Stimulated activated CD4-positive, alpha-beta T cell treated with anti-CD3 and anti-CD28 coated beads, Interleukin-1b, Interleukin-23, amount 100 ng/mL, for 1 hour (primary cell): Measurements from ENCODE around the gene UBXN7.
"Not testable (repeated sequence)": the region's sequence is repeated elsewhere in the genome, so short reads cannot be mapped to it uniquely, and the experiment has no call there.

Experiments used
- DNase-seq, 2 donors: peaks; one replicate each; pipeline ENCODE4 v3.0.0-alpha.2; 2020; ENCODE audit warnings: low read depth in 2 of 2

UBXN7 gene, protein sequence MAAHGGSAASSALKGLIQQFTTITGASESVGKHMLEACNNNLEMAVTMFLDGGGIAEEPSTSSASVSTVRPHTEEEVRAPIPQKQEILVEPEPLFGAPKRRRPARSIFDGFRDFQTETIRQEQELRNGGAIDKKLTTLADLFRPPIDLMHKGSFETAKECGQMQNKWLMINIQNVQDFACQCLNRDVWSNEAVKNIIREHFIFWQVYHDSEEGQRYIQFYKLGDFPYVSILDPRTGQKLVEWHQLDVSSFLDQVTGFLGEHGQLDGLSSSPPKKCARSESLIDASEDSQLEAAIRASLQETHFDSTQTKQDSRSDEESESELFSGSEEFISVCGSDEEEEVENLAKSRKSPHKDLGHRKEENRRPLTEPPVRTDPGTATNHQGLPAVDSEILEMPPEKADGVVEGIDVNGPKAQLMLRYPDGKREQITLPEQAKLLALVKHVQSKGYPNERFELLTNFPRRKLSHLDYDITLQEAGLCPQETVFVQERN

DNA sequence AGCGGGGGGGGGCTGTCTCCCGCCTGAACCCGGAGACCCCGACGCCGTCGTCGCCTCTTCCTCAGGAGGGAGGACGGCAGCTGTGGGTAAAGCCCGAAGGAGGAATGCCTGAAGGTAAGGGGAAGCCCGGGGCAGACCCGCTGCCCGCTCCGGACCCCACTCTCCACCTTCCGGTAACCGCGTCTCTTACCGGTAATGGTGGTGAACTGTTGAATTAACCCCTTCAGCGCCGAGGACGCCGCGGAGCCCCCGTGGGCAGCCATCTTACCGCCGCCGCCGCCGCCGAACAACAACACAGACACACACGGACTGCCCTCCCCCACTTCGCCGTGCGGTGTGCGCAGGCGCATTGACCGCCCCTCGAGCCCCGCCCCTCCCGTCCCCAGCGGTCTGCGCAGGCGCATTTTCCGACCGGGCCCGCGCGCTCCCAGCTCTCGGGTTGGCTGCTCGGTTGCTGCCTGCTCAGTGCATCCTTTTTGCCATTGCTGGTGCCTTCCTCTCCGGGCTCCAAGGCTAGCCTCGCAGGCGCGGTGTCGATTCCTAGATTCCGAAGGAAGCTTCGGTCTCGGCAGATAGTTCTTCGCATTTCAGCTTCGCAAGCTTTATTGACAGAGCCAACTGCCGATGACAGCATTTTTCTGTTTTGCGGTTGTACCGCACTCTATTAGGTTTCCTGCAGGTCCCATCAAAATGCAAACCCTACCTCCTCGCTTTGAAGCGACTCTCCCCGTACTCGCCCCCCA, at the start of gene UBXN7:
Gene UBXN7, minus strand, starts transcription at position 291 of the 743 bp plus-strand sequence. Its CDS starts 28 bp downstream, at position 263.
- DNase-seq = peak; percentile 93 to 94

DNA sequence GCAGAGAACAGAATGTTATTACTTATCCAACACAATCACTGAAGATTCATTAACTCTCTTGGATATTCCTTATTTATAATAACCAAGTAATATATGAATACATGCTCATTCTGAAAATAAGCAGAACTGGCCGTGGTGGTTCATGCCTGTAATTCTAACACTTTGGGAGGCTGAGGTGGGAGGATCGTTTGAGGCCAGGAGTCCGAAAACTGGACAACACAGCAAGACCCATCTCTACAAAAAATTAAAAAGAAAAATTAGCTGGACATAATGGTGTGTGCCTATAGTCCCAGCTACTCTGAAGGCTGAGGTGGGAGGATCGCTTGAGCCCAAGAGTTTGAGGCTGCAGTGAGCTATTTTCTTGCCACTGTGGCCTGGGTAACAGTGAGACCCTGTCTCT, 45.5 kb upstream of the UBXN7 start:
- DNase-seq = no peak

DNA sequence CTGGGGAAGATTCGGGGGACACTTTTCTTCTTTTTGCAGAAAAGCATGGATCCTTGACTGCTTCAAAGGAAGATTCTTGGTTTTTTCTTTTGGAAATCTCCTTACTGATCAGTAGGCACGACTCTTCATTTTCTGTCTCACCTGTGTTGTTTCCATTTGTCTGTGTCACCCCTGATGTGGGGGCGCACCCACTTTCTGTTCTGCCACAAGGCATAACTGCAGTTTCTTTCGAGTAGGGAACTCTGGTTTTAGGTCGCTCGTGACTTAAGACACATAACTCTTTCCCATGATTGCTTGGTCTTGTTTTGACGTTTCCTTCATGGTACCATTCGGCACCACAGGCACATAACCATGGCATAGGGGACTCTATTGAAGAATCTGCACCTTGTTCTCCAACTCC, 40.1 kb upstream of the UBXN7 start:
- DNase-seq = no peak

DNA sequence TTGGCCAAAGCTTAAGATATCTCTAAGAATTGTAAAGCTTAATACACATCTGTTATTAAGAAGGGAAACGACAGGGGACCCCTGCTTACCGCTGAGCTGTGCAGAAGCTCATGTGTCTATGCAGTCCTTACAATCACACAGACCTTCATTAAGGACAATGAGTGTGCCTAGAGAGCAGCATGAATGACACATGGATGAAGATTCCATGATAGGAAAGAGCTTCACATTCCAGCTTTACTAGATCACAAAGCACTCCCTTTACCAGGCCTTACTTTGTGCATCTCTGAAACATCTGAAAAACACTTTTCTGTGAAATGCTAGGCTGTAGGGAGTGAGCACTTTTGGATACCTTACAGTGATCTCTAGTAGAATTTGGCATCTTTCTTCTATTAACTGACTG, 39.3 kb upstream of the UBXN7 start:
- no peak for DNase-seq

DNA sequence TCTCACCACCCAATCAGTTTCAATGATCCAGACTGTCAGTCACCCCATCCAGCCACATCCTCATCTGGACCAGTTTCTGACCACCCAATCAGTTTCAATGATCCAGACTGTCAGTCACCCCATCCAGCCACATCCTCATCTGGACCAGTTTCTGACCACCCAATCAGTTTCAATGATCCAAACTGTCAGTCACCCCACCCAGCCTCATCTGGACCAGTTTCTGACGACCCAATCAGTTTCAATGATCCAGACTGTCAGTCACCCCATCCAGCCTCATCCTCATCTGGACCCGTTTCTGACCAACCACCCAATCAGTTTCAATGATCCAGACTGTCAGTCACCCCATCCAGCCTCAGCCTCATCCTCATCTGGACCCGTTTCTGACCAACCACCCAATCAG, 38.0 kb upstream of the UBXN7 start:
- DNase-seq = not testable (repeated sequence)

DNA sequence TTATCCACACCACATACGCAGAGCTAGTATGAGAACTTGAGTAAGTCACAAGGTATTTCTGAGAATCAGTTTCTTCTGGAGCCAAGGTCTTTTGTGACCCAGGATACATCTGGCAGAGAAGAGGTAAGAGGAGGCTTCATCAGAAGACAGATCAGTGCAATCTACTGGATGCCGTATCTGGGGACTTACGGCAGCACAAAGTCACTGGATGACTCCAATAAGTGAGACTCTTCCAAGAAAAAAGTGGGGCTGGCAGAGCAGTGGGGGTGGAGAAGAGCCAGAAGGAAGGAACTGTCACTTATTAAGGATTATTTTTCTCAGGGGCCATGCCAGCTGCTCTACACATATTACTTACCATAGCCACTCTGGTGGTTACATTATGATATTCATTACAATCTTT, 31.6 kb upstream of the UBXN7 start:
- no peak for DNase-seq

DNA sequence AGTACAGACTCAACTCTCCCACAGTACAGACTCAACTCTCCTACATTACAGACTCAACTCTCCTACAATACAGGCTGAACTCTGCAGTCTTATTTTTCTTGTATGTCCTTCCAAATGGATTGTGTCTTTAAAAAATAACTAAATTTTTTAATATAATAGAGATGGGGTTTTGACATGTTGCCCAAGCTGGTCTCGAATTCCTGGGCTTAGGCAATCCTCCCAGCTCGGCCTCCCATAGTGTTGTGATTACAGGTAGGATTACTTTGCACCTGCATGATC, 31.2 kb upstream of the UBXN7 start:
- no peak for DNase-seq

DNA sequence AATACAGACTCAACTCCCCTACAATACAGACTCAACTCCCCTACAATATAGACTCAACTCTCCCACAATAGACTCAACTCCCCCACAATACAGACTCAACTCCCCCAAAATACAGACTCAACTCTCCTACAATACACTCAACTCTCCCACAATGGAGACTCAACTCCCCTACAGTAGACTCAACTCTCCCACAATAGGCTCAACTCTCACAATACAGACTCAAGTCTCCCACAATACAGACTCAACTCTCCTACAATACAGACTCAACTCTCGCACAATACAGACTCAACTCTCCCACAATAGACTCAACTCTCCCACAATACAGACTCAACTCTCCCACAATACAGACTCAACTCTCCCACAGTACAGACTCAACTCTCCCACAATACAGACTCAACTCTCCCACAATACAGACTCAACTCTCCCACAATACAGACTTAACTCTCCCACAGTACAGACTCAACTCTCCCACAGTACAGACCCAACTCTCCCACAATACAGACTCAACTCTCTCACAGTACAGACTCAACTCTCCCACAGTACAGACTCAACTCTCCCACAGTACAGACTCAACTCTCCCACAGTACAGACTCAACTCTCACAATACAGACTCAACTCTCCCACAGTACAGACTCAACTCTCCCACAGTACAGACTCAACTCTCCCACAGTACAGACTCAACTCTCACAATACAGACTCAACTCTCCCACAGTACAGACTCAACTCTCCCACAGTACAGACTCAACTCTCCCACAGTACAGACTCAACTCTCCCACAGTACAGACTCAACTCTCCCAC, 30.7 kb upstream of the UBXN7 start:
- DNase-seq = not testable (repeated sequence)

DNA sequence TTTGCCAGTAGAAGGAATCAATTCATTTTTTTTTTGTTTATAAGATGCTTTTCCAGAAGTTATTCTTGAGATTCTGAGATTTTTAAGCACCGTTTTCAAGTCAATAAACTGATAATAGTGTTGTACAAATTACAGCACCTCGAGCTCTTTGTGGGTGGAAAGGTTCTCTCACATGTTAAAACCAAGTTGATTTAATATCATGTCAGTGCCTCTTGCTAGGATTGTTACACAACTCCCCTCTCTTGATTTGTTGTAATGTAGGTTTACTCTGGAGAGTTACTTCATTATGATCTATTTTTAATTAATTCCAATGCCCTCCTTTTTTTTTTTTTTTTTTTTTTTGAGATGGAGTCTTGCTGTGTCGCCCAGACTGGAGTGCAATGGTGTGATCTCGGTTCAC, 25.8 kb upstream of the UBXN7 start:
- no peak for DNase-seq

DNA sequence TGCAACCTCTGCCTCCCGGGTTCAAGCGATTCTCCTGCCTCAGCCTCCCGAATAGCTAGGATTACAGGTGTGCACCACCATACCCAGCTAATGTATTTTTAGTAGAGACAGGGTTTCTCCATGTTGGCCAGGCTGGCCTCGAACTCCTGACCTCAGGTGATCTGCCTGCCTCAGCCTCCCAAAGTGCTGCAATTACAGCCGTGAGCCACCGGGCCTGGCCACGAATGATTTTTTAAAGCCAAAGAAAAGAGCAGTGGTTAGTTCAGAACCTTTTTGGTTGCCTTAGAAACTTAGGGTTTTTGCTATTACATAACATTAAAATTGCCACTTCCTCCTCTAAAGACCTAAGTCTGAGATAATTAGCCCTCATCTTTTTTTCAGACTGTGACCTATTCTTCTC, 25.2 kb upstream of the UBXN7 start:
- not testable (repeated sequence) for DNase-seq

DNA sequence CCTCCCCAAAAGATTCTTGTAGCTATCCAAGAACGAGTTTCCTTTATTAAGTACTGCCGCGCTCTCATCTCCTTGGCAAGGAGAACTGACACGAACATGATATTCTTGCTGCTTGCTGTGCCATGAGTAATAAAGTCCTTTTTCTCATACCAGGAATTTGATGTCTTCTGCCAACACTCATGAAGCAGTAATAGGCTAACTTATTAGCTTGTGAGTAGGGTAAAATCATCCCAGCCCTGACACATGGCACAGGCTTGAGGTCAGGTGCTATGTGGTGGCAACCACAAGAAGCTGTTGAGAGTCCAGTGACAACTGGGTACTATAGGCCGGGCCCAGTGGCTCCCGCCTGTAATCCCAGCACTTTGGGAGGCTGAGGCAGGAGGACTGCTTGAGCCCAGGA, 22.7 kb upstream of the UBXN7 start:
- DNase-seq = no peak

DNA sequence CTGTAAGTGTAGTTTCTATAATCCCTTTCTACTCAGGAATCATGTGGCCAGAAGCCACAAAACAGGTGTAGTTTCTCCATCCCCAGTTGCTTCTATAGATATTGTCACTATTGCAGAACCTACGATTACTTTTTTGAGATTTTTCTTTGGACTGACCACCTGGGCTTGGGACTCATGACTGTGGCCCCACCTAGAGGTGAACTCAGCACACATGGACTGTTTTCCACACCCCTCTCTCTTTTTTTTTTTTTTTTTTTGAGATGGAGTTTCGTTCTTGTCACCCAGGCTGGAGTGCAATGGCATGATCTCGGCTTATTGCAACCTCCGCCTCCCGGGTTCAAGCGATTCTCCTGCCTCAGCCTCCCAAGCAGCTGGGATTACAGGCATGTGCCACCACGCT, 13.2 kb upstream of the UBXN7 start:
- not testable (repeated sequence) for DNase-seq

DNA sequence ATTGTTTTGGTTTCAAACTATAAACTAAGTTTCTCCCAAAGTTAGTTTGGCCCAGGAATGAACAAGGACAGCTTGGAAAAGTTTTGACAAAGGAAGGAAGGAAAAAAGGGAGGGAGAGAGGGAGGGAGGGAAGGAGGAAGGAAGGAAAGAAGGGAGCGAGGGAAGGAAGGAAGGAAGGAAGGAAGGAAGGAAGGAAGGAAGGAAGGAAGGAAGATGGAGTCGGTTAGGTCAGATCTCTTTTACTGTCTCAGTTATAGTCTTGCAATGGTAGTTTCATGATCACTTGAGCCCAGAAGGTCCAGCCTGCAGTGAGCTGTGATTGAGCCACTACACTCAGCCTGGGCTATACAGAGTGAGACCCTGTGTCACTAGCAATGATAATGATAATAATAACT, 12.3 kb upstream of the UBXN7 start:
- no peak for DNase-seq

DNA sequence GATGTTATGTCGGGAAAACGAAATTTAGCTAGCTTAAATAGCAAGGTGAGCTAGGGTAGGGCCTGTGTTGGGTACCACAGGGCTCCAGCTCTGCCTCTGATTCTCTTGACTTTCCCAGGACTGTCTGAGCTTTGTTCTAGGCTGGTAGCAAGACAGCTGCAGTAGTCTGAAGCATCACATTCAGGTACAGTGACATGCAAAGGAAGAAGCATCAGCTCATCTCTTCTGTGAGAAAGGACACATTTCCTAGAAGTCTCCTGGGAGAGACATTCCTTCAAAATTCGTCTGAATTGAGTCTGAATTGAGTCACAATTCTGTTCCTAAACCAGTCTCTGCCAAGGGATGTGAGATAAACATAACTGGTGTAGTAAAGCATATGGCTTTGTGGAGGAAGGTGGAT, 8.5 kb upstream of the UBXN7 start:
- DNase-seq = no peak

DNA sequence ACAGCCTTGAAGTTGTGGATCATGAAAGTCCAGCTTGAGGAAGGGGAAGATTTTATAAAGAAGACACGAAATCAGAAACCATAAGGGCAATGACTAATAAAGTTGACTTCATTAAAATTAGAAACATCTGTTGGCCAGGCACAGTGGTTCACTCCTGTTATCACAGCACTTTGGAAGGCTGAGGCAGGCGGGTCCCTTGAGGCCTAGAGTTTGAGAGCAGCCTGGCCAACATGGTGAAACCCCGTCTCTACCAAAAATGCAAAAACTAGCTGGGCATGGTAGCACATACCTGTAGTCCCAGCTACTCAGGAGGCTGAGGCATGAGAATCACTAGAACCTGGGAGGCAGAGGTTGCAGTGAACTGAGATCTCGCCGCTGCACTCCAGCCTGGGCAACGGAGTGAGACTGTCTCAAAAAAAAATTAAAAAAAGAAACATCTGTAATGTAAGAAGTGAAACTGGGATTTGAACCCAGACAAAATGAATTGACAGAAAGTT, 7.9 kb upstream of the UBXN7 start:
- no peak for DNase-seq

DNA sequence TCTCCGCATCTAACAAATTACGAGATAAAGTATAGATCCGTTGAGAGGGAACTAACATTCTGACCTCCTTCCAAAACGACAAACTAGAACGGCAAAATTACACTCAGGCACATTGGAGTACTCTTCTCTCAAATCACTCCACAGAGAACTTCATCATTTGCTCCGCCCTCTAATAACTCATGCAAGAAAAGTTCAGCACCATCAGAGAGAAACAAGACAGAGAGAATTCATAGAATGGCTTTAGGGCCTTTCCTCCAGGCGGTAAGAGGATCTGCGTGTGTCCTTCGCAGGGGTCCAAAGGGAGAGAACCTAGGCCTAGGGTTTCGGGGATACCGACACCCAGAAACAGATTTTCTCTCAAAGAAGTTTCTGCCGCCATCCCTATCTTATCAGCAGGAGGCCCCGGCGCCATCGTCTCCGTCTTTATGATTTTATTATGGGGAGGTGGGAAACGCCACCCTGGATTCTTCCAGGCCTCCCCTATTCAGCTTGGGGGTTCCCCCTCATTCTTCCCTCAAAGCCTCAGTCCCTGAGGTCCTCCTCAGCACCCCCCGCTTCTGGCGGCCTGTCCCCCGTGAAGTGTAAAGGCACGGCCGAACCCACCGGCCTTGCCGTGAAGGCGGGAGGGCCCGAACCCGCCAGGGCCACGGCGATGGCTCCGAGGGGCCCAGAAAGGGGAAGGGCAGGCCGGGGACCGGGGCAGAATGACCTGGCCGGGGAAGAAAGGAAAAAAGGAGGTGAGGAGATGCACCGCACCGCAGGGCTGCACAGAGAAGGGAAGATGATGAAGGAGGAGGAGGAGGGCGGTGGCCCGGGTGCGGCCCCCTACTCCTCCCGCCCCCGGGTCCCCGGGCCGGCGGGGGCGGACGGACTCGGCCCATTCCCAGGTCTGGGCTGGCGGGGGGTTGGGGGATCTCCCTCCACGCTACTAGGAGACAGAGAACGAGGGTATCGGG, 768 bp downstream of the UBXN7 start:
- no peak for DNase-seq

DNA sequence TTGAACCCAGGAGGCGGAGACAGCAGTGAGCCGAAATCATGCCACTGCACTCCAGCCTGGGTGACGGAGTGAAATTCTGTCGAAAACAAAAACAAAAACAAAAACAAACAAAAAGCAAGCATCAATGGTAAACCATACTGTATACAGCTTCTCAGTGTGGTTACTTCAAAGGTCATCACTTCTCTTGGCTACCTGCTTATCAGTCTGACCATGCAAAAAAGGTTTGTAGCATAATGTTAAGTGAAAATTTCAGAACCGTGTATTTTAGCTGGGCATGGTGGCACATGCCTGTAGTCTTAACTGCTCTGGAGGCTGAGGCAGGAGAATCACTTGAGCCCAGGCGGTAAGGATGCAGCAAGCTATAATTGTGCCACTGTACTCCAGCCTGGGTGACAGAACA, 4.2 kb downstream of the UBXN7 start:
- DNase-seq = no peak

DNA sequence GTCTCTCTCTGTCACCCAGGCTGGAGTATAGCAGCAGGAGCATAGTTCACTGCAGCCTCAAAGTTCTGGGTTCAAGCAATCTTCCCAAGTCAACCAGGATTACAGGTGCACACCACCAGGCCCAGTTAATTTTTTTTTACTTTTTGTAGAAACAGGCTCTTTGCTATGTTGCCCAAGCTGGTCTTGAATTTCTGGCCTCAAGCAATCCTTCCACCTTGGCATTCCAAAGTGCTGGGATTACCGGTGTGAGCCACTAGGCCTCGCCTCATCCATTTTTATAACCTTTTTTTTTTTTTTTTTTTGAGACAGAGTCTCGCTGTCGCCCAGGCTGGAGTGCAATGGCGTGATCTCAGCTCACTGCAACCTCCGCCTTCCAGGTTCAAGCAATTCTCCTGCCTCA, 7.8 kb downstream of the UBXN7 start:
- DNase-seq = not testable (repeated sequence)

DNA sequence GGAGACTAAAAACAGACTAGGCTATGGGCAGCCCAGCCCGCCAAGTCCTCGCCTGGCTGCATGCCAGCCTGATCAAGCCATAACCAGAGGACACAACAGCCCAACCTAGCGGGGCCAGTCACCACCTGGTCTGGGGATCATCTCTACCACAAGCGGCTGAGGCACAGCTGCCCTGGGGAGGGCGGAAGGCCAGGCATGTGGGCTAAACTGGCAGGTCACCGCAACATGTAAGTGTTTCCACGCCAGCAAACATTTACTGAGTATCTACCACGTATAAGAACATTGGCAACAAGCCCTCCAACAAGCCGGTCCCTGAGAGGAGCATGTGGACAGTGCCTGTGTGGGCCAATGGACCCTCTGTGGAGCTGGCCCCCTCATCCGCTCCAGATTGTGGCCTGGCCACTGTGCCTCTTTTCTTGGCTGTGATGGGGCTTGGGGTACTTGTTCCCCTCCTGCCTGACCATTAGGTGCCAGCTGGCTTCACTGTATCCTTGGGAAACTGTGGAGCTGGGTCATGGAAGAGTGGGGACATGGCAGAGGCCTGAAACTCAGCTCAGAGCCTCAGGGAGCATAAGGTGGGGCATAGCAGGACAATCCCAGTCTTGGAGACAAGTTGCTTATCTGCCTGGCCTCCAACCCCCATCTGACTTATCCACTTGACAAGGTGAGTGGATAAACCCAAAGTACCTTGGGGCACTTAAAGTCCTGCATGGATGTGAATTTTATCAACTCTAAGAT, 9.0 kb downstream of the UBXN7 start:
- no peak for DNase-seq

DNA sequence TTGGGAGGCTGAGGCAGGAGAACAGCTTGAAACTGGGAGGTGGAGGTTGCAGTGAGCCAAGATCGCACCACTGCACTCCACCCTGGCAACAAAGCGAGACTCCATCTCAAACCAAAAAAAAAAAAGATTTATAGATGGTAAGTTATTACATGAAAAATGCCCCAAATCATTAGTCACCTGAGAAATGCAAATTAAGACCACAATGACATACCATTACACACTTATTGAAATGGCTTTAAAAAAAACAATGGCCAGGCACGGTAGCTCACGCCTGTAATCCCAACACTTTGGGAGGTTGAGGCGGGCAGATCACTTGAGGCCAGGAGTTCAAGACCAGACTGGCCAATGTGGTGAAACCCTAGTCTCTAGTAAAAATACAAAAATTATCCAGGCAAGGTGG, 10.6 kb downstream of the UBXN7 start:
- not testable (repeated sequence) for DNase-seq
